CD4-positive, alpha-beta T cell treated with Interleukin-1 beta for 1 hour (primary cell): Measurements from ENCODE around the gene ME1.
A peak's percentile ranks its signal among the peaks of the same experiment; 100 is the strongest.
"Not testable (repeated sequence)": the region's sequence is repeated elsewhere in the genome, so short reads cannot be mapped to it uniquely, and the experiment has no call there.

Experiments used
- DNase-seq, 2 donors: peaks; one replicate each; pipeline ENCODE4 v3.0.0-alpha.2; 2020 to 2022

Gene ME1

DNA sequence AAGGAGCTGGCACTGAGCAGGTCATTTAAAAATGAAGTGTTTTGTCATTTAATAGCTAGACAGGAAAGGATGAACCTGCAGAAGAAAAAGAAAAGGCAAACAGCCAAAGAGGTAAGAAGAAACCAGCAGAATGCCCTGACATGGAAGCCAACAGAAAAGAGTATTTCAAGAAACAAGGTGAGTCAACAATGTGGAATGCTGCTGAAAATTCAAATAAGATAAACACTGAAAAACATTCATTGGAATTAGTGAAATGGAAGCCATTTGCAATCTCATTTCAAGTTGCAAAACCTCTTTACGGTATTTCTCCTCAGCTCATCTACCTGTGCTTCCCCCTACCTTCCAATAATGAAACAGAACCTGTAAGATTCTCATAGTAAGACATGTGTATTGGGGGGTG lies 178.1 kb downstream of the ME1 start:
- DNase-seq, result no peak

DNA sequence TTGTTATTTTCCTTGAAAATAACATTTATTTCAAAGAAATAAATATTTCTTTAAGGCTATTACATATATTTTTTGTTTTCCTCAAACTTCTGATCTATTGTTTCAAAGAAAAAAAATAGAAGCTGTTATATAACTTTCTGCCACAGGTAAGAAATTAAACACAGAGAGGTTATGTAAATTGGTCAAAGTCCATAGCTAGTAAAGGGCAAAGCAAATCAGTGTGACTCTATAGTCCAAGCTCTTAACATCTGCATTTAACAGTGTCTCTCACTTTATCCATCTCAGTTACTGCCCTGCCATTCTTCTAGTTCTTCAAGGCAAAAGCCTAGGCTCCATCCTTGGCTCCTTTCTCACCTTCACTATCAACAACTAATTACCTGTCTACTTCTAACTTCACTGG lies 180.6 kb downstream of the ME1 start:
- DNase-seq, result no peak

DNA sequence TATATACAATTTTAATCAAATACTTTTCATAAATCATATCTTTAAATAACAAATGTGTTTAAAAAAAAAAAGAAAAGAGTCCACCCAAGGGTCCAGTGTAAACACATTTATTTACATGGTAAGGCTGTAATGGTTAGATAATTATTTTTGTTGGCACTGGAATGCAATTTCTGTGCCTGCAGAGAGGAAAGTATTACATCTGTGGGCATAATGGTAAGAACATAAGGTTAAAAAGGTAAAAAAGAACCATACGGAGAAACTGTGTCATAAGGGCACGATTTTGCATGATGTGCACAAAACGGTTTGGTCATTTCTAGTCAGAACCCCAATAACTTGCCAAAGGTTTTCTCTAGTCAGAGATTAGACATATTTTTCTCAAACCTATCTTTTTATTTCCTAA lies 183.4 kb downstream of the ME1 start:
- no peak for DNase-seq

DNA sequence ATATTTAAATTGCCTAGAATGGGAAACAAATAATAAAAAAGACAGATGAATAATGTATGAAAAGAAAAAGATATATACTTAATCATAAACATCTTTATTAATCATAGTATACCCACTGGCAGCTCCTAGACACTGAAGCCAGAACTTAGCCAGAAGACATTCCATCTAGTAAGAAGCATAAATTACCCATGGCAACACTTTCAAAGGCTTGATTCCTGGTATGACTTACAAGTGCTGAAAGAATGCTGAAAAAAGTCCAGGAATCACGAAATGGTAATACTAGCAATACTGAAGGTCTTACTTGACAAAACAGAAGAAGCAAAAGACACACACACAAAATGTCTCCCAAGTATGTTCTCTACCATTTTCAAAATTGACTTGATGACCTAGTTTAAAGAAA lies 199.7 kb downstream of the ME1 start:
- DNase-seq, result no peak

DNA sequence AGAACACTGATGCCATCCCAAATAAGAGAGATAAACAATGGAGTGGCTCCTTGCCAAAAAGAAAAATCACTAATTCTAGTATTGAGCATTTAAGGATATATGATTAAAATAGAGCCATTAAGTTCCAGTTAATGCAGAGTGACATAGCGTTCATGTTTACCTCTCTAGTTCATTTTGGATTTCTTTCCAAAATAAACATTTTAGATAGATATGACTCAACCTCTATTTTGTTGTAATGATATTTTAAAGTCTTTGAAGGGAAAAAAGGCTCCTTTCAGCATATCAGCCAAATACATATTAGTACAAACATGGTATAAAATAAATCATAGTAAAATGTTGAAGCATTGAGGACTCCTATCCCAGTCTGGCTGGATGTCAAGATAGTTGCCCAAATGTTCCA lies 204.3 kb downstream of the ME1 start:
- DNase-seq, result no peak

DNA sequence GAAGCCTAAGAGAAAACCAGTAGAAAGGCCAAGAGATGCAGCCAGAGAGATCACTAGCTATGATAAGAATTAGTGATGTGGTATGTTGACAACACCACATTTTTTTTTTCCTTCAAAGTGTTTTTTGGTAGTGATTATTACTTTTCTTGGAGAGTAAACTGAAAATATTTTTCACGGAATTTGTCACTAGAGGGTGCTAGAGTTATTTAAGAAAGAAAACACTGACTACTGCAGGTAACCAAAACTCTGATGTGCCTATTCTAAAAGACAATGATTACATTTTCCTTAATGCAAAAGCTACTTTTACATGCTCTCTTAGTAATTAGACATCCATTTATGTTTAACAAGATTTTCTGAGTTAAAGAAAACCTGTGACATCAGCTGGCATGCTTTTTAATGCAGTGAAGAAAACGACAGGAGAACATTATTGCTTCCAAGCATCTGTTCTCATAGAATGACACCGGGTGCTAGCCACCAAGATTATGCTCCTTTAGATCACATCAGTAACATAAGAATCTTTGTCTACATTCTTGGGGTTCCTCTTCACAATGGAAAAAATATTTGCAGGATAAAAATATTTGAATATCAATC lies 208.9 kb downstream of the ME1 start:
- peak in 1 of 2 donors; percentile 36 for DNase-seq

DNA sequence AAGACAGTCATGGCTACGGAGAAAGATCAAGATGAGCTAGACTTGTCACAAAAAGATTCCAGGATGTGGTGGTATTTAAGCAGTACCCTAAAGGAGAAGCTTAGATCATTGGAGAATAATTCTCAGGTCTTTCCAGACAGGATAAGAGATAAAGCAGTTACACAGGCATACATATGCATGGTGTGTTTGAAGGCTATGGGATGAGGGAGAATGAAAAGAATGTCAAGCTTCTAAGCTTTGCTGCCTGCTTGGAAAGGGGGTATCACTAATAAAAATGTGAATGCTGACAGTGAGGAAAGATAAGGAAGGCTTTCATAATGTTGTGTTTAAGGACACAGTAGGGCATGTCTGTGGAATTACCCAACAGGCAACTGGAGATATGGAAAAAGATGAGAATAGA lies 209.6 kb downstream of the ME1 start:
- DNase-seq, result no peak

DNA sequence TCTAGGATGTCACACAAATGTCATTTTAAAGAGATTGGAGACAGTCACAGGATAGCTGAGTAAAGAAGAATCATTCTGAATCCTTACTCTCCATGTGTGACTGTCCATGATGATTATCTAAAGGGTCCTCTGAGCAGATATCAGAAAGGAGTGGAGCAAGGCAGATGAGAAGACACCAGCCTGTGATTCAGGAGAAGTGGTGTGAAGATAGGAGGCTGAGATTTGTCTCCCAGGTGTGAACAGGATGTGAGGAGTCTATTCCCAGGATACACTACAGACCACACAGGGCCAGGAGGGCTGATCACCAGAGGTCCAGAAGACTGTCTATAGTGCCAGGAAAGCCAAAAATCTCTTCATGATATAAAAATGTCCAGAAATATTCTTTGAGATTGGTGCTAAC lies 210.7 kb downstream of the ME1 start:
- no peak for DNase-seq

DNA sequence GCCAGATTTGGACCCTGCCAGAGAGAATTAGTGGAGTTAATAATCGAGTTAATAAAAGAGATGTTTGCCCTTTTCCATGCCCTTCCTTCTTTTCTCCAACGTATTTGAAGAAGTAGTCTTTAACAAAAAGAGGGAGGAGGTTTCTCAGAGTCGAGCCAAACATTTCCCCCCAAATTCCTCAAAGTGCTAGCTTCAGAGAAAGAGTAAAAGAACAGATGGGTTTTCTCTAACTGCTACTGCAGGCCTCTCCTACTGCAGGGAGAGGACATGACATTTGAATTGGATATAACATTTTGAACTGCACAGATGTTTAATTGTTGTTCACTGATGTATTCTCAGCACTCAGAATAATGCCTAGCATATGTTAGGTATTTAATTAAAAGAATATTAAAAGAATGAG lies 212.2 kb downstream of the ME1 start:
- DNase-seq, result no peak

DNA sequence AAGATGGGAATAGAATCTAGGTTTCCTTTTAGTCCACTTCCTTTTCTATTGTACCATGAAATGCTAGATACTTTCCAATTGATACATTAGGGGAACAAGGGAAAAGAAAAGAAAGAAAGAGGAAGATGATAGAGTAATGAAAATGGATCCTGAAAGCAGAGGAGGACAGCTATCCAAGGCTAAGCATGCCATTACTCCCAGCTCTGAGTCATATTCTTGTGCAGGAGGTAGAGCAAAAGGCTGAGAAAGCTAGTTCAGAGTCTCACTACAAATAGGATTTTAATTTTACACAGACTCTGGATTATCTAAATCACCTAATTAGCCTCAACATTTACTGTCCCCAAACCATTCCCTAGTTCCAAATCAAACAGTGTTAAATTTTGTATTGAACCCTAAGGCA lies 214.0 kb downstream of the ME1 start:
- no peak for DNase-seq

DNA sequence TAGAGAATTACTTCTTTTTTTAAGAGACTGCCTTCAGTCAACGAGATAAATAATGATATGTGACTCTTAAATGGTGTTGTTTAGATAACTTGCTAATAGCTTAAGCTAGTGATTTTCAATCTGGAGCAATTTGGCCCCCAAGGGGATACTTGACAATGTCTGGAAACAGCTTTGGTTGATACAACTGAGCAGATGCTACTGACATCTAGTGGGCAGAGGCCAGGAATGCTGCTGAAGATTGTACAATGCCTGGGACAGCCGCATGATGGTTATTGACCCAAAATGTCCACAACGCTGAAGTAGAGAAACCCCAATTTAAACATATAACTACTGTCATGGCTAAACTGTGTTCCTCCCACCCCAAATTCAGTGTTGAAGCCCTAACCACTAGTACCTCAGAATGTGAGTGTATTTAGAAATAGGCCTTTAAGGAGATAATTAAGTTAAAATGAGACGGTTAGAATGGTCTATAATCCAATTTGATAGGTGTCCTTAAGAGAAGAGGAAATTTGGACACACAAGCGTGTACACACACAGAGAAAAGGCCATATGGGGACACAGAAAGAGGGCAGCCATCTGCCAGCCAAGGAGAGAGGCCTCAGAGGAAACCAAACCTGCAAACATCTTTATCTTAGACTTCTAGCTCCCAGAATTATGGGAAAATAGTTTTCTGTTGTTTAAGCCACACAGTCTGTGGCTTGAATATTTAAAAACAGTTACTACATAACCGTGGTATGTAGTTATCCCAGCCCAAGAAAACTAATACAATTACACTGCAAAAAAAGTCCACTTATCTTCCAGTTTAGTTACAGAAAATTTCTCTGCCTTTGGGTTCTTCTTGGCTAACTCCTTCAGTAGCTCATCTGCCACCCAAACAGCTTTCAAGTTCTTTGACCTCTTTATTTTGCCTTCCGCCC lies 215.5 kb downstream of the ME1 start:
- peak; percentile 58 to 69 for DNase-seq

DNA sequence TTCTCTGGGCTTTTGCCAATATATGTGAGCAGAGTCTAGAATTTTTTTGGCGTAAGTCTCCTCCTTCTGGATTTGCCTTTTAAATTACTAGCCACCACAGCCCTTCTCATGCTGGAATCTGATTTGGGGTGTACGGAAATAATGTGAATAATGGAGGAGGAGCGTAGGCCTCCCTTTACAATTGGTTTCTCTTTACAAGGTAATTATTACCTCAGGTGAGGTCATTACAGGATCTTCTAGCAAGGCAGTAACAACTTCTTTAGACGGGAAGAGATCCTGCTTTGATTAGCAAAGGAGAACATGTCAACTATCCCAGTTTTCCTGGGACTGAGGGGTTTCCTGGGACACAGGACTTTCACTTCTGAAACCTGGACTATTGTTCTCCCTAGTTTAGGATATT lies 228.8 kb downstream of the ME1 start:
- no peak for DNase-seq

DNA sequence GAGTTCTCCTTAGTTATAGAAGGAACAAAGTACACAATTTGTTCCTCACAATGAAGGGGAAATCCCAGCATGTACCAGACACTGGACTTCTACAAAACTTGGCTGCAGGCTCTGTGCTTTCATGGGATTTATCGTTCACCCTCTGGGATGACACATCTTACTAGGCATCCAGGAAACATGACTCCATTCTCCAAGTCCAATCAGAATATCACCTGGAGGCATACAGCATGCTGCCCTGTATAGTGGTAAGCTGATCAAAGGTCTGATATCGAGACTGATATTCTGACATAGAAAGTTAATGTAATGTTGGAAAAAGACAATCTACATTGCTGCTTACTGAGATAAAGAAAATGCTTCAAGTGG lies 231.0 kb downstream of the ME1 start:
- DNase-seq, result no peak

DNA sequence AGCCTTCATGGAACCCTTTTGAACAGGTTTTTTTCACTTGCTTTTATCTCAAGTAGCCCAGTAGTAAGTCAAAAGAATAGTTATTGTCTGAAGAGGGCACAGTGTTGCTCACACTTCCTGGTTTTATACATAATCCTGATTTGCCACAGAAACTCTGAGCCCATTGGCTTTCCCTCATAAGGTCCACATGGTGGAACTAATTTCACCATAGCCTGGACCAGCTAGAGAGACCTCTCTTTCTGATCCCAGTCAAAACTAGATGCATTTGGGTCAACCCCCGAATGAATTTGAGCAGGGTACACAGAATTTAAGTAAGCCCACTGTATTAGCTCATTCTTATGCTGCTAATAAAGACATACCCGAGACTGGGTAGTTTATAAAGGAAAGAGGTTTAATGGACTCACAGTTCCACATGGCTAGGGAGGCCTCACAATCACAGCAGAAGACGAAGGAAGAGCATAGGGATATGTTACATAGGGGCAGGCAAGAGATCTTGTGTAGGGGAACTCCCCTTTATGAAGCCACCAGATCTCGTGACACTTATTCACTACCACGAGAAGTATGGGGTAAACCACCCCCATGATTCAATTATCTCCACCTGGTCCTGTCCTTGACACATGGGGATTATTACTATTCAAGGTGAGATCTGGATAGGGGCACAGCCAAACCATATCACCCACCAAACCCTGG lies 231.5 kb downstream of the ME1 start:
- DNase-seq, result no peak

DNA sequence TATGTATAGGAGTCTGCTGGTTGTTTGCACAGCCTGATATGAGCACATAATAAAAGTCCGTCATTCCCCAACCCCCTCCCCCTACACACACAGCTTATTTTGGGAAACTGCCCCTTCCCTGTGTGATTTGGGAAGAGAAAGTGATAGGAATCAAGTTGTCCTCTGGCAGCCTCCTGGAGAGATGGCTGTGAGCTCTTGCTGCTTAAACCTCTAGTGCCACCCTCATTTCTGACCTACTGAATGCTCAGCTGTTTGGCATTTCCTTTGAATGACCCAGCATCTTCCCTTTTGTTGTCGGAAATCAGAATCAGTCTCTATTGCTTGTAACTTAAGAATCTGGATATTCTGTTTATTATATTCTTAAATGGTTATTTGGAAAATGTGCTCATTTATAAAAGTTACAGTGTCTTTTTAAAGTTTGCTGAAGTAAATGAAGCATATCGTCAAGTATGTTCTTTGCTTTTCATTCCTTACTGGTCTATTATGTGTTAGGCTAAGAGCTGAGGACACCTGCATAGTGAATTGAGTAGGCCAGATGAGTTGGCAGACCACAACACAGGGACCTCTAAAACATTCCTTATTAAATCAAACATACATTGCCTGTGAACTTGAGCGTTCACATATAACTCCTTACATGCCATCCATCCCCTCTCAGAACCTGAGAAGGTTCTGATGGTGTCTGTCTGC lies 232.2 kb downstream of the ME1 start:
- no peak for DNase-seq

DNA sequence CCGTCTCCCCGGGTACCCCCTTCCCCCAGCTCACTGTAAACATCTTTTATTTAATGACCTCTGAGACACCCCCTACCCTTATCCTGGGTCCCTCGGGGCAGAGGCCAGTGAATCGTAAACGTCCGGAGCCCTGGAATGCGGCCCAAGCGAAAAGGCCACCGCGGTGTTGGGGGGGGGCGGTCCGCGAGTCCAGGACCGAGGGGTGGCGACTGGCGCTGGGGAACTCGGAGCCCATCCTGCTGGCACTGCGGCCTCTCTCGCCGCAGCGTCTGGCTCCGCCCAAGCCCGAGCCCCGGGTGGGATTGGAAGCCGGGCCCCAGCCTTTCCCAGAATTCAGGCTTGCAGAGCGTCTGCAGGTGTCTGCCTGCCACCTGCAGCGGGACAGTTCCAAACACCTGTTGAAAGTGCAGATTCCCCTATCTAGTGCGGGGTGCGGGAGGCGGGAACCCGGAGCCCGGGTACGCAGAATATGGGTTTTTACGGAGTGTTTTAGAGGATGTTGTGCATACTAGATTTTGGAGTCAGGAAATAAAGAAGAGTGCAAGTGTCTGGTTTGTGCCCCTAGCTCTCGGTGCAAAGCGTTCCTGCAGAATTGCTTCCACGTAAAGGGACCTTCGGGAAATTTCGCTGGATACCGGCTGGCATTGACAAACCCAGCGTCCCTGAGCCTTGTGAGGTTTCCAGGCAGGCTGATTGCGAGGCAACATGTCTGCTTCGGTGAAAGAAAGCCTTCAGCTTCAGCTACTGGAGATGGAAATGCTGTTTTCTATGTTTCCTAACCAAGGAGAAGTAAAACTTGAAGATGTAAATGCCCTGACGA lies 236.9 kb downstream of the ME1 start:
- peak; percentile 4 to 18 for DNase-seq

DNA sequence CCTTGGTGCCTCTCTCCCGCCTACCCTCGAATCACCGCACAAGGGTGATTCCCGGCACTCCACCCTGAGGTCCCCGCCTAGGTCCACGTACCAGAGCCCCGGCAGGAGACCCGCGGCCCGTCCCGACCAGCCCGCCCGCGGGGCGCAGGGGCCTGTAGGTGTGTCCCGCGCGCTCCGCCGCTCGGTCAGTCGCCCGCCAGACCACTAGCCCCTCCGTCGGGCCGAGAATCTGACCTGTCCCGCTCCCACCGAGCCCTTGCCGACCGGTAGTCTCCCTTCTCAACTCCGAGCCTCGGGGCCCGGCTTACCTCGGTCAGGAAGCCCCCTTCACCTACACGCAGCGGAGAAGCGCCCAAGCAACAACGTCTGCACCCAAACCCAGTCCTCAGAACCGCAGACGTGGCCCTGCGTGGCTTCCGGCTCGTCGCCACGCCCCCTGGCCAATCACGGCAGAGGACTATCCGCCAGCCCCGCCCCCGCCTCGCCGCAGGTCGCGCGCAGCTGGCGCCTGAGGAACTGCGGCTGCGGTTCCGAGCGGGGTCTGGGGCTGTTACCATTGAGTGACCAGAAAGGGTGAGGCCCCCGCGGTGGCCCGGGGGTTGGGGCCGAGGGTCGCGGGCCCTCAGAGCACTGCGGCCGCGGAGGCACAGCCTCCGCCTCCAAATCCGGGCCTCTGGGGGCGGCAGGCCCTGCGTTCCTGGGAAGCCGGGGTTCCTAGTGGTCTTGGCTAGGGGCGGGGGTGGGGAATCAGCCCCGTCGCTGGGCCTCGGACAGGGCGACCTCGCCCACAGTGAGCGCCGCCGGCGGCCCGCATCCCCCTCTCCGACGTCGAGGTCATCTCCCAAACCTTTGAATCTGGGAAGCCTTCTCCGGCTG lies 237.7 kb downstream of the ME1 start, which contains the start of the genes PGM3 and RWDD2A:
TSS of gene PGM3 (minus strand) at position 395 of the 876 bp plus-strand sequence. CDS start 2,253 bp downstream, outside the sequence.
TSS of gene RWDD2A (plus strand) at position 487 of the 876 bp plus-strand sequence. CDS start 1,095 bp downstream, outside the sequence.
- DNase-seq, result peak; percentile 89 to 92

DNA sequence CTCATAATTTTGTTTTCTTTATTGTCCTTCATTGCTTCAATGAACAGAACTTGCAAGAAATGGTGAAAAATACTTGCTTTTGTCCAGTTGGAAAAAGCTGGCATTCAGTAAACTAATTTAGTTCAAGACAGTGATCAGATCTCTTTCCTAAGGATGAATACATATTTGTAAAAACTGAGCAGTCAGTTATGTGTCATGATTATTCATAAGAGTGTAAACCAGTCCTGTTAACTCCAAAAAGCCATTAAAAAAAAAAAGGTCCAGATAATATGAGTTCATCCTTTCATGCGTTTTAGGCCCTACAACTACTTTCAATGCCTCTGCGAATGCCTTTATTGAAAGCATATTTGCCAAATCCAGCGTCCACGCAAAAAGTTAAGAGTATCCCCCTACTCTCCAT lies 238.4 kb downstream of the ME1 start:
- no peak for DNase-seq

DNA sequence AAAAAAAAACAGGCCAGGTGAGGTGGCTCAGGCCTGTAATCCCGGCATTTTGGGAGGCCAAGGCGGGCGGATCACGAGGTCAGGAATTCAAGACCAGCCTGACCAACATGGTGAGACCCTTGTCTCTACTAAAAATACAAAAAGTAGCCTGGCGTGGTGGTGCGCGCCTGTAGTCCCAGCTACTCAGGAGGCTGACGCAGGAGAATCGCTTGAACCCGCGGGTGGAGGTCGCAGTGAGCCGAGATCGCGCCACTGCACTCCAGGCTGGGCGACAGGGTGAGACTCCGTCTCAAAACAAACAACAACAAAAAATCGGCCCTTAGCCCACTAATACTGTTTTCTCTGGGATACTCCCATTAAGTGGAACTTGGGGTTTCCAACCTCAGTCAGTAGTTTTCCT lies 238.9 kb downstream of the ME1 start:
- not testable (repeated sequence) for DNase-seq

DNA sequence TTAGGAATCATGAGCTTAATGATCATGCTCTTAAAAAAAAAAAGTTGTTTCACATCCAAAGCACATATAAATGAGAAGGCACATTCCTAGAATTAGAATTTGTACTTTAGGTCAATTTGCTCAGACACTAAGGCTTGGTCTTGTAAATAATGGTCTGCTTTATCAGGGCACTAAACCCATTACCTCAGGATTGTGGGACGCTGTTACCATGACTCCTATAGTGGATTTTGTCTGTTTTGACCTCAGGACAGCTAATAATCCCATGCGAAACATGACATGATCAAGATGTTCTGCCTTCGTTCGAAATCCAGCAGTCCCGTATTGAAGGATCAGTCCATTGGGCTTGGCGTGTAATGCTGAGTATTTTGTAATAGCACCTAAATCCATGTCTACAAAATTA lies 240.2 kb downstream of the ME1 start:
- DNase-seq, result no peak

DNA sequence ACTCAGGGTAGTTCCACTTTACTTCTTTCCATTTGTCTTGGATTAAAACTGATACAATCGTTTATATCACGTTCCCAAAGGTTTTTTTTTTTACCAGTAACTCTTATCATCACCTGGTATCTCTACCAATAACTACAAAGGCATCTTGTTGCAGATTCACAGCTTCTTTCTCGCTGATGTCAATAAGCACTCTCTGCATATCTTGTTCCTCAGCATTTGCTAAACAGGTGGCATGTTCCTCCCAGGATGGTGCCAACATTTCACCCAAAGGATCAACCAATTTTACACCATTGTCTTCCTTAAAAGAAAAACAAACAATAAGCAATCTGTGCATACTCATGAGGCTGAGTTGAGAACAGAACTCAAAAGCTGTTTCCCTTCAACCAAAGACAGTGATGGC lies 242.3 kb downstream of the ME1 start:
- no peak for DNase-seq
